HG03439 (cell line): ENCODE results near the gene POLD3.
A peak's percentile ranks its signal among the peaks of the same experiment; 100 is the strongest.

ENCODE experiments used
- ATAC-seq: cut with Tn5 transposase; IDR thresholded peaks from one replicate; pipeline ENCODE4 v1.9.1; 2021; ENCODE audit warnings: mild to moderate bottlenecking, moderate library complexity; ENCODE audit not compliant: unreplicated experiment

Gene POLD3

GRCh38 chr11:74592441-74593362, at the start of gene POLD3:
POLD3 (plus strand) TSS chr11:74592582; CDS start chr11:74592659, 77 bp downstream.
- peak; percentile 92 for ATAC-seq

GRCh38 chr11:74543991-74544390, 48.4 kb upstream of the POLD3 start:
- no peak for ATAC-seq

- no peak for ATAC-seq
Measured at GRCh38 chr11:74546752-74547151, 45.6 kb upstream of the POLD3 start.

GRCh38 chr11:74550991-74551753, 41.2 kb upstream of the POLD3 start:
- no peak for ATAC-seq

- no peak for ATAC-seq
Measured at GRCh38 chr11:74551754-74552145, 40.6 kb upstream of the POLD3 start.

- ATAC-seq, result no peak
Measured at GRCh38 chr11:74557526-74557925, 34.9 kb upstream of the POLD3 start.

GRCh38 chr11:74559110-74559933, 33.1 kb upstream of the POLD3 start:
- no peak for ATAC-seq

GRCh38 chr11:74559934-74560309, 32.5 kb upstream of the POLD3 start:
- ATAC-seq, result no peak

- ATAC-seq, result no peak
Measured at GRCh38 chr11:74566146-74566960, 26.0 kb upstream of the POLD3 start.

GRCh38 chr11:74568028-74568427, 24.4 kb upstream of the POLD3 start:
- no peak for ATAC-seq

- ATAC-seq, result no peak
Measured at GRCh38 chr11:74570266-74571061, 21.9 kb upstream of the POLD3 start.

GRCh38 chr11:74571062-74571399, 21.4 kb upstream of the POLD3 start:
- ATAC-seq, result no peak

GRCh38 chr11:74572349-74572748, 20.0 kb upstream of the POLD3 start:
- ATAC-seq, result no peak

- no peak for ATAC-seq
Measured at GRCh38 chr11:74574563-74574962, 17.8 kb upstream of the POLD3 start.

GRCh38 chr11:74575999-74576398, 16.4 kb upstream of the POLD3 start:
- ATAC-seq, result no peak

- ATAC-seq, result no peak
Measured at GRCh38 chr11:74577181-74577580, 15.2 kb upstream of the POLD3 start.

- no peak for ATAC-seq
Measured at GRCh38 chr11:74577624-74578396, 14.6 kb upstream of the POLD3 start.

GRCh38 chr11:74579577-74580270, 12.7 kb upstream of the POLD3 start:
- no peak for ATAC-seq
